RPMI7951 (cell line): ENCODE results near the gene SHISA6. TPM values are rescaled to one million over a fixed set of nuclear protein-coding genes. Genes with fewer than 3 reads are reported as not detected.
A peak's percentile ranks its signal among the peaks of the same experiment; 100 is the strongest.

Experiments used
- DNase-seq: peaks from one replicate; pipeline ENCODE4 v3.0.0-alpha.2; 2012; ENCODE audit warnings: low read depth
- total RNA-seq: library from RNA; depleted of rRNA; stranded (reverse); fragments of >200 nt; shearing (Covaris generic); gene quantifications from 2 replicates; pipeline ENCODE4 v1.2.3, GENCODE V29; 2014

The SHISA6 gene
- total RNA-seq, 1 experiment from 2014 or later: not detected

DNA sequence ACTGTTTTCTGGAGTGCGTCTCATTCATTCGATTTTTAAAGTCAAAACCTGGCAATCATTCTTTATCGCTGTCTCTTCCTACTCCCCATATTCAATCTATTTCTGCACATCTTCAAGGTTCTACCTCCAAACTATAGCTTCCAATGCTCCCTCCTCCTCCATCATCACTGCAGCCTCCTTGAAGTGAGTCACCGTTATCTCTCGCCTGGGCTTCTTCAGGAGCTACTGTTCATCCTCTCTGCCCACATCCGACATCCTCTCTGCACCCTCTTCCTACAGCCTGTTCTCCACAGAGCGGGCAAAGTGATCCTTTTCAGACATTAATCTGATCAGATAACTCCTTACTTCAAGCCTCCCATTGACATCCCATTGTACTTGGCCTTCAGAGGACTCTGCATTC lies 213.1 kb downstream of the SHISA6 start:
- DNase-seq: no peak

DNA sequence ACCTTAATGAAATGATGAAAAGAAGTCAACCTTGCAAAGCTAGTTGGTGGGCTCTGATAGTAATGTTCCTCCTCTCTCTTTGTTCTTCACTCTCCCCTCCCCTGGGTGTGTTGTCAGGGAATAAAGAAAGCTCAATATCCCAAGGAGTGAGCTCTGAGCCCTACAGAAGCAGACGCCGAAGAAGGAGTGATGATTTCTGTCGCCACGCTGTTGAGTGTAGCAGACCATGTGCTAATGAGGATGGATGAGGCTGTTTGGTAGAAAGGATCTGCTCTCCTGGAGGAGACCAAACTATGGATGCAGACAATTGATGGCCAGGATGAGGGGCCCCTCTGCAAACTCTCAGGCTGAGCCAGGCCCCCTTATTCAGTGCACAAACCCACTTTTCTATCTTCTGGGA lies 217.3 kb downstream of the SHISA6 start:
- DNase-seq: no peak

GRCh38 chr17:11459861-11460331 lies 218.9 kb downstream of the SHISA6 start:
- no peak for DNase-seq

- DNase-seq: no peak
Observed at GRCh38 chr17:11461993-11462548, 221.1 kb downstream of the SHISA6 start.

DNA sequence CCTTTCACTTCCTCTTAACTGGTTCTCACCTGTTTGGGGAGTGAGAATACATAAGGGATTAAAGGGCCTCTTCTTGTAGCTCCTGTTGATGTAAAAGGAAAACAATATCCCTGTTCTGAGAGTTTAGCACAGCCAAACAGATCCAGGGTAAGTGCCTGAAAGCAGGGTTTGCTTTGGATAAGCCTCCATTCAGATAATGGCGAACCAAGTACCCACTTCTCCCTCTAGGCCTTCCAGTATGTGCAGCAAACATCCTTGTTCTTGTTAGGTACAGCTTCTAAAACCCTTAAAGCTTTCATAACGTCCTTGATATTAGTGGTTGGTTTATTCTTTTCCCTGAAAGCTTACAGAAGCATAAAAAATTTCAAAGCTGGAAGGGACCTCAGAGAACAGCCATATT lies 226.6 kb downstream of the SHISA6 start:
- DNase-seq: no peak

GRCh38 chr17:11485336-11486100 lies 244.5 kb downstream of the SHISA6 start:
- no peak for DNase-seq

GRCh38 chr17:11486101-11486867 lies 245.3 kb downstream of the SHISA6 start:
- no peak for DNase-seq

GRCh38 chr17:11486868-11487310 lies 245.9 kb downstream of the SHISA6 start:
- no peak for DNase-seq

GRCh38 chr17:11487469-11487868 lies 246.5 kb downstream of the SHISA6 start:
- DNase-seq: no peak

DNA sequence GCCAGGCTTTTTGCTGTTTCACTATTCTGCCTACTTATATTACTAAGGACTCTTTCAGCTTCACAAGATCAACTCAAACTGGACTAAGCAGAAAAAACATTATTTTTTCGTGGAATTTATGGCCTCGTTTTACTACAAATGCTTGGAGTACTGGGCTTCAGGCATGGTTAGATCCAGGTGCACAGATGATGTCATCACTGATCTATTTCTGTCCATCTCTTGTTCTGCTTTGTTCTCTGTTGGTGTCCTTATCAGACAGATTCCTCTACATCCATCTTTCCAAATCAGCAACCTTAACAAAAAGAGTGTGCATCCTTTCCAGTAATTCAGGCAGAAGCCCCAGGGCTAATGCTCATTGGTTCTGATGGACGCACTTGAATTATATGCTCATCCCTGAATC lies 247.4 kb downstream of the SHISA6 start:
- DNase-seq: no peak

DNA sequence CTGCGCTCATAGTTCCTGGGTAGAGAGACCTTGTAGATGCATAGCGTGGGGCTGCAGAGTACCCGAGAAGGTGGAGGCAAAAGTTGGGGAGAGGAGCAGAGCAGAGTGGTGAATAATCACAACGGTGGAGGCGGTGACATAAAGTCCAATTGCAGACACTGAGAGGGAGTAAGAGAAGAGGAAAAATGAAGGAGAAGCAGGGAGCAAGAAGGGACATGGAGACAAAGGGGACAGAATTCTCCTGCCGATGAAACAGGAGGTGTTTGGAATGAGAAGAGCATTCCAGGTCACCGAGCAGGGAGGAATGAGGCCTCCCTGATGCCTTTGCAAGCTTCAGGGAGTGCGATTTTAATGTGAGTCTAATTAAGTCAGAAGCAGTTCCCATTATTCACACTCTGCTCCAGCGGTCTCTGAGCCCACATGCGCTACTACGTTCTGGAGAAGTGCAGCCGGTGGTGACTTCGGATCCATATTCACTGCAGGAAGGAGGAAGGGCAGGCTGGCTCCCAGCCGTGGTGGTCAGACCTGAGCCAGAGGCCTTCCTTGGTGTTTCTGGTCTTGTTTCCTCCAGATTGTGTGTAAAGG lies 249.2 kb downstream of the SHISA6 start:
- DNase-seq: no peak

GRCh38 chr17:11492511-11492910 lies 251.5 kb downstream of the SHISA6 start:
- DNase-seq: no peak

DNA sequence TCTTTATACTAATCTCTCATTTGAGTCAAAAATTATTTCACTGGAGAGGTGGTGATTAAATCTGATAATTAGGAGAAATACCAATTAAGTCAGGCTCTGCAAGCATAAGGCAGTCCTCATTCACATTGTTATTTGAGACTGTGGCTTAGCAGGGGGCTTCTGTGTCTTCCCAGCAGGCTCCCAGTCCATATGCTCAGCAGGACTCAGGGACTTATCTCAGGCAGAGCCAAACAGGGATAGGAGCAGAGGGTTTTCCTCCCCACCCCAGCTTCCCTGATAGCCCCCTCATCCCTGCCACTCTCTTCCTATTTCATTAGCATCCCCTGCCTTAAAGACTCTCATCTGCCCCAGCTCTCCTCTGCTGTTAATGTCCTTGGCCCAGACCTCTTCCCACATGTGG lies 252.9 kb downstream of the SHISA6 start:
- DNase-seq: no peak

- no peak for DNase-seq
Observed at GRCh38 chr17:11495613-11496012, 254.6 kb downstream of the SHISA6 start.

- DNase-seq: no peak
Observed at GRCh38 chr17:11499881-11500280, 258.9 kb downstream of the SHISA6 start.

GRCh38 chr17:11503308-11504035 lies 262.5 kb downstream of the SHISA6 start:
- DNase-seq: no peak

DNA sequence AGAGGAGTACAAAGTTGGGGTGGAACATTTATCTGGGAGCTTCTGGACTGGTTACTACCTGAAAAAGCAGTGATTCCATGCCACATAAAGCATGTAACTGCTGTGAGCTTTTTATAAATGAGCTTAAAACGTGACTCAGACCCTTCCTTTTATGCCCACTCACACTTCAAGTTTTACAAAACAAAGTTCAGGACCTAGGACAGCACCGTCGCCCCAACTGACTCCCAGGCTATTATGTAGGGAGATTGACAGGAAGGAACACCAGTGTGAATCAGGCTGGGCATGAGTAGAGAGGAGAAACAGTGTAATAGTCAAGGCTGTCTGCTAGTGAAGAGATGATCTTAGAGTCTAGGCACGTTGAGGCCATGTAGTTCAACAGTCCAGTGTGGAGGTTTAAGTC lies 265.6 kb downstream of the SHISA6 start:
- peak; percentile 1 for DNase-seq

GRCh38 chr17:11511696-11512095 lies 270.7 kb downstream of the SHISA6 start:
- no peak for DNase-seq

GRCh38 chr17:11514565-11514964 lies 273.6 kb downstream of the SHISA6 start:
- DNase-seq: no peak

DNA sequence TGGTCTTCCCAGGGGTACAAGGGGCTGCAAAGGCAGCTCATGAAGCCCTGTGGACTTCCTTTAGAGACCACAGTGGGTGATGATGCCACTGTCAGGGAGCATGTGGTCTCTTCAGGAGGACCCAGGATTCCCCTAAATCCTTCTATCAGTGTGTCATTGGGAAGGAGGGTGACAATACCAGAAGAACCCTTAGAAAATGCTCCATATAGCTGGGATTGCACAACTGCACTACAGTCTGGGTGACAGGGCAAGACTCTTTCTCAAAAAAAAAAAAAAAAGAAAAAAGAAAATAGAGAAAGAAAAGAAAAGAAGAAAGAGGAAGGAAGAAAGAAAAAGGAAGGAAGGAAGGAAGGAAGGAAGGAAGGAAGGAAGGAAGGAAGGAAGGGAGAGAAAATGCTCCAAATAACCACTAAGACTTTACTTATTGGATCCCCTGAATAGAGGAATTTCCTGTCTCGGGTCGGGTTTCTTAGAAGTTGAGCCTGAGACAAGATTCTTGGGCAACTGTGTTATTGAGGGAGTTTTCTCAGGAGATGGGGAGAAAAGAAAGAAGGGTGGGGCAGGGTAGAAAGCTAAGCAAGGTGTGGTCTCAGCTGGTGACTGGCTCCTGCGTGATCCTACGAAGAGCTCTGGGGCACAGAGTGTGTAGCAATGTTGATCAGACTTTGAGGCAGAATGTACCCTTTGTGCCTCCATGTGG lies 274.1 kb downstream of the SHISA6 start:
- no peak for DNase-seq

DNA sequence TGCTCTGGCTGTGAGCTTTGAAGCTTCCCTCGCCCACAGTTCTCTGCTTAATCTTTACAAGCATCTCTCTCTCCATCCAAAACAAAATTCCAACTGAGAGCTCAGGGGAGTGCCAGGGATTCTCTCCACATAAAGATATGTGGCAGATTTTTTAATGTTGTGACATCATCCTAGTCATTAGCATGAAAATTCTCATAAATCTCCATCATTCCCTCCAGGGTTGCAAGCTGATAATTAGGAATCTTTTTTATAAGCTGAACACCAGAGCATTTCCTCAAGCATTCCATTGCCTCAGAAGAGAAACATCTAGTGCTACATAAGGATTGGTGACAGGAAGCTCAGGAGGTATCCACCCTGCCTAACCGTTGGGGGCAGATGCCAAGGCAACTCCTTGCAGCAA lies 274.9 kb downstream of the SHISA6 start:
- DNase-seq: no peak
